GM12875 (cell line): ENCODE measurements around the gene ACTR1B.

ENCODE experiments used
- H3K4me3 ChIP-seq: one replicate; pipeline ENCODE4 v1.5.1; 2011; ENCODE audit warnings: low read depth, low read length, control low read depth
- CTCF ChIP-seq: IDR thresholded peaks from 2 replicates; pipeline ENCODE4 v1.5.1; 2011; ENCODE audit warnings: low read depth, mild to moderate bottlenecking, control low read depth, inconsistent platforms, low read length, moderate library complexity, borderline replicate concordance; ENCODE audit not compliant: insufficient read depth

The ACTR1B gene

GRCh38 chr2:97706708-97707345 is 43.0 kb upstream of the ACTR1B start:
- no peak for TF ChIP-seq CTCF

GRCh38 chr2:97706112-97706511 is 42.3 kb upstream of the ACTR1B start:
- TF ChIP-seq CTCF, result no peak

More at GRCh38 chr2:97706708-97707345, 43.0 kb upstream of the ACTR1B start:
- no peak overlapping the region for H3K4me3 ChIP-seq

GRCh38 chr2:97704989-97705388 is 41.1 kb upstream of the ACTR1B start:
- TF ChIP-seq CTCF, result no peak
- no peak overlapping the region for H3K4me3 ChIP-seq

More at GRCh38 chr2:97706112-97706511, 42.3 kb upstream of the ACTR1B start:
- H3K4me3 ChIP-seq, result no peak overlapping the region

- no peak for TF ChIP-seq CTCF
- no peak overlapping the region for H3K4me3 ChIP-seq
Measured at GRCh38 chr2:97703741-97704140, 39.9 kb upstream of the ACTR1B start.

- no peak overlapping the region for H3K4me3 ChIP-seq
- TF ChIP-seq CTCF, result no peak
Measured at GRCh38 chr2:97702731-97703470, 39.1 kb upstream of the ACTR1B start.

GRCh38 chr2:97701851-97702465 is 38.1 kb upstream of the ACTR1B start:
- TF ChIP-seq CTCF, result no peak
- no peak overlapping the region for H3K4me3 ChIP-seq

- TF ChIP-seq CTCF, result no peak
- H3K4me3 ChIP-seq, result no peak overlapping the region
Measured at GRCh38 chr2:97701186-97701585, 37.3 kb upstream of the ACTR1B start.
